ENCODE measurements around the gene GPRC5C.
"Not testable (repeated sequence)": the region's sequence is repeated elsewhere in the genome, so short reads cannot be mapped to it uniquely, and the experiment has no call there.

Gene GPRC5C

DNA sequence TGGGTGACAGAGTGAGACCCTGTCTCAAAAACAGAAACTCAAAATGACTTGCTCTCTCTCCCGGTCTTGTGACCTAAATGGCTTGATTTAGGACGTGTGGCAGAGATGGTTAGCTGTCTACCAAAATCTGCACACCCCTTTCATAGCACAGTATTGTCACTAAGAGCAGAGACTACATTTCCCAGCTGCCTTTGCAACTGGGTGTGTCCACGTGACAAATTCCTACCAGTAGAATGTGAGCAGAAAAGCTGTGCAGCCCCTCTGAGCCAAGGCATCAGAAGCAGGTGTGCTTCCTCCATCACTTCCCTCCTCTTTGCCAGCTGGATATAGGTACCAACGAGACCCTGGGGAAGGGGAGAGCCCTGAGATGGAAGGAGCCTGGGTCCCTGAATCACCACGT, 39.0 kb upstream of the GPRC5C start:
- no peaks in the 10 kb centered on the region for H3K27me3 ChIP-seq (ENCODE audit: insufficient read depth, low read length)
- no peaks in the 10 kb centered on the region for H3K9me3 ChIP-seq (ENCODE audit: insufficient read depth, low read depth, low read length)
- no peaks in the 10 kb centered on the region for H3K36me3 ChIP-seq (ENCODE audit: insufficient read depth, low read length)
- no peak overlapping the region for H3K27ac ChIP-seq (ENCODE audit: low read depth, low read length)
- no peak overlapping the region for H3K9ac ChIP-seq (ENCODE audit: low read depth, low read length)
- no peak overlapping the region for H3K4me3 ChIP-seq (ENCODE audit: low read length)
- 63% methylated on average over 5 of the region's 5 CpGs for WGBS
- H3K4me1 ChIP-seq (ENCODE audit: insufficient read depth, low read length): peaks cover 9% of the 10 kb centered on the region; the same call in 1 of the 2 replicates

DNA sequence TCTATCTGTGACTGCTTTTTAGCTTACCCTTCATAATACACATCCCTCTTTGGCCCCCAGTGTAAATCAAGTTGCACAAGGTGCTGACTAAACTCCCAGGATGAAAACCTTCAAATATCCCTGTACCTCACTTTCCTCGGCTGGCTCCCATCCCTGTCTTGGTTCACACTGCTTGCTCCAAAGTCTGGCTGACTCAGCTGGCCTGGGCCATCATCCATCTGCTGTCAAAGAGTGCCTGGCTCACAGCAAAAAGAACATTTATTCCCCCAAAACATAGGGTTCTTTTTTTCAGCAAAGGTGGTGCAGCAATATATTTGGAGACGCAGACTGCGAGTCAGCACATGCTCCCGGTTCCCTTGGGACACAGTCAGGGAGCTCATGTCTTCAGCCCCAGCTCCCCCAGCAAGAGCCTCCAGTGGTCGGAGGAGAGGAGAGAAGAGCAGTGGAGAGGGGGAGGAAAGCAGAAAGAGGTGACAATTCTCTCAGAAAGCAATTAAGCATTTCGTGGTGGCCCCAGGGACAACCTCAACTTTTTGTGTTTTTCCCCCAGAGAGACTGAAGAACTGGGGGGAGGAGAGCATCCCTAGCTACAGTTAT, 38.4 kb upstream of the GPRC5C start:
- H3K9me3 ChIP-seq (ENCODE audit: insufficient read depth, low read depth, low read length): no peaks in the 10 kb centered on the region
- no peaks in the 10 kb centered on the region for H3K27me3 ChIP-seq (ENCODE audit: insufficient read depth, low read length)
- H3K9ac ChIP-seq (ENCODE audit: low read depth, low read length): no peak overlapping the region
- H3K4me1 ChIP-seq (ENCODE audit: insufficient read depth, low read length): peaks cover 9% of the 10 kb centered on the region; the same call in 1 of the 2 replicates
- no peaks in the 10 kb centered on the region for H3K36me3 ChIP-seq (ENCODE audit: insufficient read depth, low read length)
- no peak overlapping the region for H3K4me3 ChIP-seq (ENCODE audit: low read length)
- H3K27ac ChIP-seq (ENCODE audit: low read depth, low read length): no peak overlapping the region
- 92% methylated on average over 6 of the region's 6 CpGs for WGBS

DNA sequence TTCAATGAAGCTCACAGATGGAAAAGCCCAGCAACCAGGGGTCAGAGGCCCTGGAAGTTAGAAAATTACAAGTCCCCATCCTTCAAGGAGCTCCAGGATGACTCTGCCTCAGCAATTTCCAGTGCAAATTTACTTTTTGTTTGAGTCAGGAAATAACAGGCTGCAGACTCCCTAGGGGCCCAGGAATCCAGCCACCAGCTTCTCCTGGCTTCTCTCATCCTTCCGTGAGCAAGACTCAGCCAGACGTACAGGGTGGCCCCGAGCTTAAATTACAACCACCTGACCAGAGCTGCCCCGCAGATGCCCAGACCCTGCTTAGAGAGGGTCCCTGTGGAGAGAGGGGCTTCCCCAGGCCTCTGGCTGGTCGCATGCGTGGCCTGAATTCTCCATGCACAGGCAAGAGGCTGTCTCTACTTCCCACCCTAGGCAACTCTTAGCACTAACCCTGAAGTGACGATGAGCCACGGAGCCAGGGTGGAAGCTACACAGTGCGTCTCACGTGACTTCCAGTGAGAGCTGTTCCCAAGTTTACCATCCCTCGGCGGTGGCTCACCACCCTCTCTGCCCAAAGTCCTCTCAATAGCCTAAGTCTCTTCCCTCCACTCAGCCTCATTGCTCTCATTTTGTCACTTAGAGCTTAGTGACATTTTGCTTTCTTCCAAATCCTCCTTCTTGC, 37.5 kb upstream of the GPRC5C start:
- no peaks in the 10 kb centered on the region for H3K9me3 ChIP-seq (ENCODE audit: insufficient read depth, low read depth, low read length)
- no peak overlapping the region for H3K27ac ChIP-seq (ENCODE audit: low read depth, low read length)
- no peak overlapping the region for H3K9ac ChIP-seq (ENCODE audit: low read depth, low read length)
- H3K27me3 ChIP-seq (ENCODE audit: insufficient read depth, low read length): no peaks in the 10 kb centered on the region
- 0 out of 2 replicates have a peak, but pooled peaks cover 3% of the 10 kb centered on the region for H3K4me1 ChIP-seq (ENCODE audit: insufficient read depth, low read length)
- 85% methylated on average over 12 of the region's 12 CpGs for WGBS
- no peaks in the 10 kb centered on the region for H3K36me3 ChIP-seq (ENCODE audit: insufficient read depth, low read length)
- H3K4me3 ChIP-seq (ENCODE audit: low read length): no peak overlapping the region

DNA sequence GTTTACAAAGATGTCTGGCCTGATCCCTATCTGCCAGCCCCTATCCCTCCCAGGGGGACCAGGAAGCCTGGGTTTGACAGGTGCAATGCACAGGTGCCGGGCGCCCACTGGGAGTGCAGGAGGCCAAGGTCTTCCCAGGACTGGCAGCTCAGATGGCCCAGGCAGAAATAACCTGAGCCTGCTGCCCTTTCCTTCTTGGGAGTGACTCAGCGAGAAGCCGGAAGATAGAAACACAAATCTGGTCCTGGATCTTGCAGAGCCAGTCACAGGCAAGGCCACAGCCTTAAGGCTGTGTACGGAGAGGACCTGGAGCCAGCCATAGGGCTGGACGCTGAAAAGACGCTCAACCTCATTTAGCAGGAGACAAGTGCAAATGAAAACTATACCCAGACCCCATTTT, 36.9 kb upstream of the GPRC5C start:
- Histone ChIP-seq H3K9ac (ENCODE audit: low read depth, low read length) (no peak overlapping the region), H3K4me1 (ENCODE audit: insufficient read depth, low read length) (no peaks in the 10 kb centered on the region), H3K36me3 (ENCODE audit: insufficient read depth, low read length) (no peaks in the 10 kb centered on the region), H3K27me3 (ENCODE audit: insufficient read depth, low read length) (no peaks in the 10 kb centered on the region), H3K27ac (ENCODE audit: low read depth, low read length) (no peak overlapping the region), H3K4me3 (ENCODE audit: low read length) (no peak overlapping the region), H3K9me3 (ENCODE audit: insufficient read depth, low read depth, low read length) (no peaks in the 10 kb centered on the region)
- WGBS: 92% methylated on average over 7 of the region's 7 CpGs

DNA sequence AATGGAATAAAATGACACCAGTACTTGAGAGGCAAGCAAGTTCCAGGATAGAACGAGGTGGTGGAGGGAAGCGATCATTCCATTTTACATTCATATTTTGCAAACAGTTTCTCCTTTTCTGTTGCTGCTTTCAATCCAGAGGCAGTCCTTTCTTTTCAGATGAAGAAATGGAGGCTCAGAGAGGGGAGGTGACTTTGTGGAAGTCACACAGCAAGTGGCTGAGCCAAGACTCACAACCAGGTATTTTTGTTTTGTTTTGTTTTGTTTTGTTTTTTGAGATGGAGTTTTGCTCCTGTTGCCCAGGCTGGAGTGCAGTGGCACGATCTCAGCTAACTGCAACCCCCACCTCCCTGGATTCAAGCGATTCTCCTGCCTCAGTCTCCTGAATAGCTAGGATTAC, 35.3 kb upstream of the GPRC5C start:
- Histone ChIP-seq H3K9me3 (ENCODE audit: insufficient read depth, low read depth, low read length) (no peaks in the 10 kb centered on the region), H3K36me3 (ENCODE audit: insufficient read depth, low read length) (no peaks in the 10 kb centered on the region), H3K9ac (ENCODE audit: low read depth, low read length) (no peak overlapping the region), H3K4me3 (ENCODE audit: low read length) (no peak overlapping the region), H3K27me3 (ENCODE audit: insufficient read depth, low read length) (no peaks in the 10 kb centered on the region), H3K4me1 (ENCODE audit: insufficient read depth, low read length) (no peaks in the 10 kb centered on the region), H3K27ac (ENCODE audit: low read depth, low read length) (no peak overlapping the region)
- WGBS: 94% methylated on average over 4 of the region's 4 CpGs

DNA sequence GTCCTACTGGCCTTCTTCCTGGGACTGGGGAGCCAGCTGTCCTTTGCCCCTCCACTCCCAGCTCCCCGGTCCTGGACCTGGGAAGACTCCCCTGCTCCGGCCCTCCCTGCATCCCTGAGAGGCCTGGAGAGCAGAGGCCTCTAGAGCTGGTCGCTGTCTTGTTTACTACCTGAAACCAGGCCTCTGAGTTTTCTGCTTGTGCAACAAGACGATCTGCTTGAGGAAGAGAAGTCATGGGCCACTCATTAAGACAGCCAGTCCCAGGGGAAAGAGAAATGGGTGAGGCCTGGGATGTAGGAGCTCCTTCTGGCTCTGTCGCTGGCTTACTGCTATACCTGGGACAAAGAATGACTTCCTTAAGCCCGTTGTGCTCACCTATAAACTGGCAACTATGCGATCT, 29.8 kb upstream of the GPRC5C start:
- Histone ChIP-seq H3K27me3 (ENCODE audit: insufficient read depth, low read length) (no peaks in the 10 kb centered on the region), H3K4me1 (ENCODE audit: insufficient read depth, low read length) (peaks cover 17% of the 10 kb centered on the region), H3K9ac (ENCODE audit: low read depth, low read length) (no peak overlapping the region), H3K27ac (ENCODE audit: low read depth, low read length) (no peak overlapping the region), H3K9me3 (ENCODE audit: insufficient read depth, low read depth, low read length) (no peaks in the 10 kb centered on the region), H3K36me3 (ENCODE audit: insufficient read depth, low read length) (no peaks in the 10 kb centered on the region), H3K4me3 (ENCODE audit: low read length) (no peak overlapping the region)
- 92% methylated on average over 7 of the region's 7 CpGs for WGBS

- Histone ChIP-seq H3K9ac (ENCODE audit: low read depth, low read length) (no peak overlapping the region), H3K9me3 (ENCODE audit: insufficient read depth, low read depth, low read length) (no peaks in the 10 kb centered on the region), H3K4me3 (ENCODE audit: low read length) (0 out of 2 replicates have a peak overlapping the region, but pooled peaks have one; percentile 23), H3K4me1 (ENCODE audit: insufficient read depth, low read length) (peaks cover 17% of the 10 kb centered on the region), H3K36me3 (ENCODE audit: insufficient read depth, low read length) (no peaks in the 10 kb centered on the region), H3K27ac (ENCODE audit: low read depth, low read length) (no peak overlapping the region), H3K27me3 (ENCODE audit: insufficient read depth, low read length) (no peaks in the 10 kb centered on the region)
- WGBS: 71% methylated on average over 12 of the region's 12 CpGs
Observed at GRCh38 chr17:74403512-74404137, 28.3 kb upstream of the GPRC5C start.

DNA sequence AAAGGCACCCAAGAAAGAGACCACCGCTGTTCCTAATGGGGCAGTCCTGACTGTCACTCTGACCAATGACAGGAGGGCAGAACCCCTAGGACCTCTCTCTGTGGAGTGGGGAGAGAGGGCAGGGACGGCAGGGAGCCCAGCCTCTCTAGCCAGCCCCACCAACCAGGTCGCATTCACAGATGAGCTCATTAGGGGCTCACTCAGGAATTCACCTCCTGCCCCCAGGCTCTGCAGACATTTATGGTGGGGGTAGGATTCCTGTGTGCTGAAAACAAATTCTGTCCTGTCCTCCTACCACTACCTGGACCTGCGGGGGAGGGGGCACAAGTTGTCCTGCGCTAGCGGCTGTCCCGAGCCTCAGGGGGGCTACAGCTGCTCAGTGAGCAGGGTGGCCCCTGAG, 27.7 kb upstream of the GPRC5C start:
- Histone ChIP-seq H3K27ac (ENCODE audit: low read depth, low read length) (peak overlapping the region; percentile 29; the same call in 1 of the 2 replicates), H3K27me3 (ENCODE audit: insufficient read depth, low read length) (no peaks in the 10 kb centered on the region), H3K9ac (ENCODE audit: low read depth, low read length) (peak overlapping the region; percentile 42; the same call in 1 of the 2 replicates), H3K4me1 (ENCODE audit: insufficient read depth, low read length) (peaks cover 17% of the 10 kb centered on the region), H3K9me3 (ENCODE audit: insufficient read depth, low read depth, low read length) (no peaks in the 10 kb centered on the region), H3K4me3 (ENCODE audit: low read length) (peak overlapping the region; percentile 23), H3K36me3 (ENCODE audit: insufficient read depth, low read length) (no peaks in the 10 kb centered on the region)
- 23% methylated on average over 6 of the region's 7 CpGs for WGBS

GRCh38 chr17:74404789-74405188, 27.1 kb upstream of the GPRC5C start:
- Histone ChIP-seq H3K27me3 (ENCODE audit: insufficient read depth, low read length) (no peaks in the 10 kb centered on the region), H3K27ac (ENCODE audit: low read depth, low read length) (no peak overlapping the region), H3K36me3 (ENCODE audit: insufficient read depth, low read length) (no peaks in the 10 kb centered on the region), H3K4me1 (ENCODE audit: insufficient read depth, low read length) (peaks cover 17% of the 10 kb centered on the region), H3K4me3 (ENCODE audit: low read length) (peak overlapping the region; percentile 23), H3K9ac (ENCODE audit: low read depth, low read length) (no peak overlapping the region), H3K9me3 (ENCODE audit: insufficient read depth, low read depth, low read length) (no peaks in the 10 kb centered on the region)
- WGBS: 71% methylated on average over 5 of the region's 6 CpGs

GRCh38 chr17:74405311-74405710, 26.6 kb upstream of the GPRC5C start:
- H3K4me3 ChIP-seq (ENCODE audit: low read length); H3K27ac ChIP-seq (ENCODE audit: low read depth, low read length); H3K9me3 ChIP-seq (ENCODE audit: insufficient read depth, low read depth, low read length); H3K9ac ChIP-seq (ENCODE audit: low read depth, low read length); H3K36me3 ChIP-seq (ENCODE audit: insufficient read depth, low read length); H3K27me3 ChIP-seq (ENCODE audit: insufficient read depth, low read length): not testable (repeated sequence)
- WGBS: 96% methylated on average over 5 of the region's 5 CpGs
- H3K4me1 ChIP-seq (ENCODE audit: insufficient read depth, low read length): peaks cover 17% of the 10 kb centered on the region

DNA sequence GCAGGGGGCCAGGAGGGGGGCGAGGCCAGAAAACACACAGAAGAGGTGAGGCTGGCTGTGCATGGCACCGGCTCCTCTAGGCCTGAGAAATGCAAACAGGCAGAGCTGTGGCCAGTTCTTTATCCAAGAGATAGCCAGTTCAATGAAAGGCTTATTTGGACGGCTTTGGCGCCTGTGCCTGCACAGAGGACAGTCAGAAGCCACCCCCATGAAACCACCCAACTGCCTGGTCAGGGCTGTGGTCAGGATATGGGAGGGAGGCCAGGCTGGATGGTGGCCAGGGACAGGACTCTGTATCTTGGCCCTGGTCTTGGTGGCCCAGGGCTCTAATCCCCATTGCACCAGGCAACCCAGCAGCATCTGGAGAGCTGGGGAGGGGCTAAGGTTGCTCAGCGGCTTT, 24.5 kb upstream of the GPRC5C start:
- no peak overlapping the region for H3K4me3 ChIP-seq (ENCODE audit: low read length)
- 97% methylated on average over 5 of the region's 5 CpGs for whole genome bisulfite sequencing
- H3K27me3 ChIP-seq (ENCODE audit: insufficient read depth, low read length): no peaks in the 10 kb centered on the region

More for the DNA sequence above, 24.5 kb upstream of the GPRC5C start:
- Histone ChIP-seq H3K36me3 (ENCODE audit: insufficient read depth, low read length) (no peaks in the 10 kb centered on the region), H3K9me3 (ENCODE audit: insufficient read depth, low read depth, low read length) (no peaks in the 10 kb centered on the region), H3K9ac (ENCODE audit: low read depth, low read length) (no peak overlapping the region), H3K27ac (ENCODE audit: low read depth, low read length) (no peak overlapping the region), H3K4me1 (ENCODE audit: insufficient read depth, low read length) (peaks cover 17% of the 10 kb centered on the region)

Data from HUES64 (cell line).